ENCODE results near the gene SLC44A4. TPM values are rescaled to one million over a fixed set of nuclear protein-coding genes. Genes with fewer than 3 reads are reported as not detected.
"Not testable (repeated sequence)": the region's sequence is repeated elsewhere in the genome, so short reads cannot be mapped to it uniquely, and the experiment has no call there.

Gene SLC44A4
- total and polyA plus RNA-seq, 7 donors = 0.03 to 0.24 (median 0.14) TPM; not detected in 2

DNA sequence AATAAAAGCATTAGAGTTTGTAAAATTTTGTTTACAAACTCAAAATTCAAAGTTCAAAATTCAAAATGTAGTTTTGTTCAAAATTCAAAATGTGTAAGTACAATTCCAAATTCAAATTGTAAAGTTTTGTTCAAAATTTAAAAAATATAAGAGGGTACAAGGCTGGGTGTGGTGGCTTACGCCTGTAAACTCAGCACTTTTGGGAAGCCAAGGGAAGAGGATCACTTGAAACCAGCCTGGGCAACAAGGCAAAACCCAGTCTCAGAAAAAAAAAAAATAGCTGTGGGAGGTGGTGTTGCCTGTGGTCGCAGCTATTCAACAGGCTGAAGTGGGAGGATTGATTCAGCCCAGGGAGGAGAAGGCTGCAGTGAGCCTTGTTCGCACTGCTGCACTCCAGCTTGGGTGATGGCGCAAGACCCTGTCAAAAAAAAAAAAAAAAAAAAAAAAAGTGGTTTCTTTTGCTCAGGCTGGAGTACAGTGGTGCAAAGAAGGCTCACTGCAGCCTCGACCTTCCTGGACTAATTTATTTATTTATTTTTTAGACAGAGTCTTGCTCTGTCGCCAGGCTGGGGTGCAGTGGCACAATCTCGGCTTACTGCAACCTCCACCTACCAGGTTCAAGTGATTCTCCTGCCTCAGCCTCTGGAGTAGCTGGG lies 28.5 kb upstream of the SLC44A4 start:
- Histone ChIP-seq H3K9me3 (no peaks in the 10 kb centered on the region), H3K36me3 (ENCODE audit: insufficient read depth in 1 of 2, low read depth in 1 of 2) (no peaks in the 10 kb centered on the region), H3K4me3 (no peak overlapping the region), H3K4me1 (peaks cover 4% of the 10 kb centered on the region), H3K27ac (no peak overlapping the region), H3K27me3 (ENCODE audit: insufficient read depth in 3 of 3, low read length in 2 of 3) (peaks cover 0 to 3% (median 0%) of the 10 kb centered on the region in 3 donors)
- TF ChIP-seq, protein P1, sequence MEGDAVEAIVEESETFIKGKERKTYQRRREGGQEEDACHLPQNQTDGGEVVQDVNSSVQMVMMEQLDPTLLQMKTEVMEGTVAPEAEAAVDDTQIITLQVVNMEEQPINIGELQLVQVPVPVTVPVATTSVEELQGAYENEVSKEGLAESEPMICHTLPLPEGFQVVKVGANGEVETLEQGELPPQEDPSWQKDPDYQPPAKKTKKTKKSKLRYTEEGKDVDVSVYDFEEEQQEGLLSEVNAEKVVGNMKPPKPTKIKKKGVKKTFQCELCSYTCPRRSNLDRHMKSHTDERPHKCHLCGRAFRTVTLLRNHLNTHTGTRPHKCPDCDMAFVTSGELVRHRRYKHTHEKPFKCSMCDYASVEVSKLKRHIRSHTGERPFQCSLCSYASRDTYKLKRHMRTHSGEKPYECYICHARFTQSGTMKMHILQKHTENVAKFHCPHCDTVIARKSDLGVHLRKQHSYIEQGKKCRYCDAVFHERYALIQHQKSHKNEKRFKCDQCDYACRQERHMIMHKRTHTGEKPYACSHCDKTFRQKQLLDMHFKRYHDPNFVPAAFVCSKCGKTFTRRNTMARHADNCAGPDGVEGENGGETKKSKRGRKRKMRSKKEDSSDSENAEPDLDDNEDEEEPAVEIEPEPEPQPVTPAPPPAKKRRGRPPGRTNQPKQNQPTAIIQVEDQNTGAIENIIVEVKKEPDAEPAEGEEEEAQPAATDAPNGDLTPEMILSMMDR (IDR thresholded peaks at IDR 0.05) = no peak
- intact Hi-C loops (cut with DNase I) = no loop called here
- no peak for ATAC-seq
- WGBS, 3 donors = 63 to 72% (median 66%) methylated on average over 7 of the region's 7 CpGs
- DNase-seq = no peak

DNA sequence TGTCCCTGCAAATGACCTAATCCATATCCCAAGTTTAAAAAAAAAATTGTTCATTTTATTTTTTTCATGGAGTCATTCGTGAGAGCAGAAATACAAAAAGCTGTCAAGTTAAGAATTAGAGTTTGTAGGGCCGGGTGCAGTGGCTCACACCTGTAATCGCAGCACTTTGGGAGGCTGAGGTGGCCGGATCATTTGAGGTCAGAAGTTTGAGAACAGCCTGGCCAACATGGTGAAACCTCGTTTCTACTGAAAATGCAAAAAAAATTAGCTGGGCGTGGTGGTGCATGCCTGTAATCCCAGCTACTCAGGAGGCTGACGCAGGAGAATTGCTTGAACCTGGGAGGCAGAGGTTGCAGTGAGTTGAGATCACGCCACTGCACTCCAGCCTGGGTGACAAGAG lies 27.9 kb upstream of the SLC44A4 start:
- not testable (repeated sequence) for ATAC-seq

DNA sequence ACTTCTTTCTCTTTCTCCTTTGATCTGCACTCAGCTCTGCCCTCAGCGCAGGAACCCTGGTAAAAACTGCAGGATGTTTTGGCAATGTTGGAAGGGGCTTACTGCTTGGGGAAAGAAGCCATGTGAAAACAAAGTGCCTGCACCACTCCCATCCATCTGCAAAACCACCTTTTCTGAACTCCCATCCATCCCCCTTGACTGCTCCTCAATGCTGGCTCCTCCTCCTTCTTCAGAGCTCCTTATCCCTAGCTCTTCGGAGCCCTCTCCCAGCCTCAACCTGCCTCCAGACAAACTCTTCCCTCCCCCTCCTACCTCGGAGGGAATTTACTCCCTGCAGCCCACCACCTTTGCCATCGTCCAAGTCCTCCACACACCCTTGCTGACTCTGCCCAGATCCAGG lies 27.3 kb upstream of the SLC44A4 start:
- DNase-seq (no peak), ATAC-seq (no peak)
- Histone ChIP-seq H3K27ac (no peak overlapping the region), H3K27me3 (ENCODE audit: insufficient read depth in 3 of 3, low read length in 2 of 3) (no peaks in the 10 kb centered on the region), H3K4me1 (peaks cover 7% of the 10 kb centered on the region), H3K9me3 (no peaks in the 10 kb centered on the region), H3K36me3 (ENCODE audit: insufficient read depth in 1 of 2, low read depth in 1 of 2) (no peaks in the 10 kb centered on the region), H3K4me3 (no peak overlapping the region)
- TF ChIP-seq, protein P1 (IDR thresholded peaks at IDR 0.05) = no peak
- intact Hi-C loops (cut with DNase I) = no loop called here
- 29 to 34% (median 33%) methylated on average over 4 of the region's 4 CpGs for WGBS, 3 donors

More for the DNA sequence above, 27.9 kb upstream of the SLC44A4 start:
- H3K27ac ChIP-seq; H3K9me3 ChIP-seq; DNase-seq; H3K4me3 ChIP-seq; H3K27me3 ChIP-seq (ENCODE audit: insufficient read depth in 3 of 3, low read length in 2 of 3); intact Hi-C loops (cut with DNase I); H3K36me3 ChIP-seq (ENCODE audit: insufficient read depth in 1 of 2, low read depth in 1 of 2); H3K4me1 ChIP-seq: not testable (repeated sequence)
- WGBS, 3 donors = 73 to 78% (median 77%) methylated on average over 8 of the region's 8 CpGs

DNA sequence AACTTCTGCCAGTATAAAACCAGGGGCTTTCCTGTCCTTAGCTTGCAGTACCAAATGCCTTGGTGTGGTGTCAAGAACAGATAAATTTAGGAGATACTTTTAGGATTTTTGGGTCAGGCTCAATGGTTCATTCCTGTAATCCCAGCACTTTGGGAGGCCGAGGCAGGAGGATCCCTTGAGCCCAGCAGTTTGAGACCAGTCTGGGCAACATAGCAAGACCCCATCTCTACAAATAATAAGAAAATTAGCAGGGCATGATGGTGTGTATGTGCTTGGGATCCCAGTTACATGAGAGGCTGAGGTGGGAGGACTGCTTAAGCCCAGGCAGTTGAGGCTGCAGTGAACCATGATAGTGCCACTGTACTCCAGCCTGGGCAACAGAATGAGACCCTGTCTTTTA lies 26.2 kb upstream of the SLC44A4 start:
- ATAC-seq = no peak
- intact Hi-C loops (cut with DNase I) = no loop called here
- 80 to 95% (median 95%) methylated on average over 1 of the region's 1 CpG for WGBS, 3 donors

DNA sequence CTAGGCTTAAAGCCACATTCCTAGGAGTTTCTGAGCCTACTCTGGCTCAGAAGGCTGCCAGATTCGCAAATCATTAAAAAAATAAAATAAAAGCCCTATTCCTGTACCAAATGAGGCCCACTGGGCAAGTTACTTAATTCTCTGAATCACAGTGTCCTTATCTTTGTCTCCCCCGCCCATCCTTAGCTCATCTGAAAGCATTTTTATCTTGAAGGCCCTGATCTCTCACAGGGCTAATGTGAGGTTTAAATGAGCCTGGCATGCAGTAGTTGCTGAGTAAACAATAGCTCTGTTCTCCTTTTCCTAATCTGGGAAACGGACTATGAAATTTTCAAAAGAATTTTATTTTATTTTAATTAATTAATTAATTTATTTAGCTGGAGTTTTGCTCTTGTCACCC lies 25.2 kb upstream of the SLC44A4 start:
- no peaks in the 10 kb centered on the region for H3K36me3 ChIP-seq (ENCODE audit: insufficient read depth in 1 of 2, low read depth in 1 of 2)
- DNase-seq (no peak), ATAC-seq (no peak)
- intact Hi-C loops (cut with DNase I) = loop anchor here (2.0 to 5.0 kb wide), 2 partner anchors 48 to 49 kb away; no protein-coding TSS in a partner anchor
- WGBS, 3 donors = 82 to 97% (median 91%) methylated on average over 3 of the region's 3 CpGs
- H3K4me3 ChIP-seq = no peak overlapping the region
- peaks cover 13% of the 10 kb centered on the region for H3K4me1 ChIP-seq
- no peaks in the 10 kb centered on the region for H3K27me3 ChIP-seq (ENCODE audit: insufficient read depth in 3 of 3, low read length in 2 of 3)
- no peaks in the 10 kb centered on the region for H3K9me3 ChIP-seq
- no peak overlapping the region for H3K27ac ChIP-seq
- TF ChIP-seq, protein P1 (IDR thresholded peaks at IDR 0.05) = no peak

More for the DNA sequence above, 26.2 kb upstream of the SLC44A4 start:
- no peak for DNase-seq
- TF ChIP-seq, protein P1 (IDR thresholded peaks at IDR 0.05) = no peak
- Histone ChIP-seq H3K9me3 (no peaks in the 10 kb centered on the region), H3K27ac (no peak overlapping the region), H3K4me1 (peaks cover 11% of the 10 kb centered on the region), H3K27me3 (ENCODE audit: insufficient read depth in 3 of 3, low read length in 2 of 3) (no peaks in the 10 kb centered on the region), H3K4me3 (no peak overlapping the region), H3K36me3 (ENCODE audit: insufficient read depth in 1 of 2, low read depth in 1 of 2) (no peaks in the 10 kb centered on the region)

Data from psoas muscle (tissue), 8 donors.